IMR-90 (cell line): ENCODE data around the gene KLK11. TPM values are rescaled to one million over a fixed set of nuclear protein-coding genes. Genes with fewer than 3 reads are reported as not detected.

Experiments
- ATAC-seq: fragments of 200-7000 bp; cut with Tn5 transposase; 2 replicates; pipeline ENCODE4 v1.9.1; 2020; ENCODE audit warnings: low read depth, mild to moderate bottlenecking, moderate library complexity
- BruUV-seq: library from RNA; stranded (reverse); fragments of 400-500 nt; replicated peaks from 2 replicates; lab custom pipeline; 2021; lab: Mats Ljungman, UMichigan
- CTCF ChIA-PET: fragments of 300-600 bp; formaldehyde crosslinking; extraction: SDS; loops from one replicate; lab custom pipeline; 2021; ENCODE audit warnings: antibody characterized with exemption; lab: Yijun Ruan, JAX
- POLR2A ChIA-PET: fragments of 300-600 bp; sonication (Branson Sonifier 250); formaldehyde crosslinking; loops from one replicate; lab custom pipeline; 2022; ENCODE audit warnings: antibody characterized with exemption; ENCODE audit not compliant: unreplicated experiment; lab: Charles Lee
- DNase-seq: peaks from one replicate; pipeline ENCODE4 v3.0.0; 2013
- H2AFZ ChIP-seq: replicated peaks from 2 replicates; pipeline ENCODE3; 2013; ENCODE audit warnings: low read length, mild to moderate bottlenecking; ENCODE audit not compliant: poor library complexity
- H2AK5ac ChIP-seq: 2 replicates; pipeline ENCODE4 v1.6.1; 2013; ENCODE audit warnings: low read depth, low read length, inconsistent platforms
- H2AK9ac ChIP-seq: replicated peaks from 2 replicates; pipeline ENCODE3; 2013; ENCODE audit warnings: mild to moderate bottlenecking, low read depth, low read length, moderate library complexity; ENCODE audit not compliant: poor library complexity
- H2BK120ac ChIP-seq: 2 replicates; pipeline ENCODE4 v1.6.1; 2013; ENCODE audit warnings: low read depth, low read length, inconsistent platforms
- H2BK15ac ChIP-seq: 3 replicates; pipeline ENCODE4 v1.6.1; 2013; ENCODE audit warnings: low read depth, low read length, inconsistent platforms
- H2BK20ac ChIP-seq: 2 replicates; pipeline ENCODE4 v1.6.1; 2013; ENCODE audit warnings: low read depth, mild to moderate bottlenecking, inconsistent platforms, low read length, moderate library complexity
- H2BK5ac ChIP-seq: 2 replicates; pipeline ENCODE4 v1.6.1; 2013; ENCODE audit warnings: mild to moderate bottlenecking, low read depth, low read length, inconsistent platforms; ENCODE audit not compliant: poor library complexity, severe bottlenecking
- H3K14ac ChIP-seq: replicated peaks from 2 replicates; pipeline ENCODE4 v1.6.1; 2013; ENCODE audit warnings: low read depth, low read length, inconsistent platforms
- H3K18ac ChIP-seq: 2 replicates; pipeline ENCODE4 v1.6.1; 2013; ENCODE audit warnings: low read depth, low read length, control low read depth
- H3K23ac ChIP-seq: 2 replicates; pipeline ENCODE4 v1.6.1; 2013; ENCODE audit warnings: low read depth, low read length, inconsistent platforms
- H3K27ac ChIP-seq: 2 replicates; pipeline ENCODE4 v1.5.1; 2013; ENCODE audit warnings: mild to moderate bottlenecking, control low read depth, low read length; ENCODE audit not compliant: insufficient read depth
- H3K27me3 ChIP-seq: 2 replicates; pipeline ENCODE4 v1.6.1; 2013; ENCODE audit warnings: low read length; ENCODE audit not compliant: control insufficient read depth, insufficient read depth
- H3K36me3 ChIP-seq: 2 replicates; pipeline ENCODE4 v1.6.1; 2013; ENCODE audit warnings: low read length, mixed read lengths; ENCODE audit not compliant: control insufficient read depth, insufficient read depth
- H3K4ac ChIP-seq: 2 replicates; pipeline ENCODE4 v1.6.1; 2013; ENCODE audit warnings: low read depth, low read length, inconsistent platforms
- H3K4me1 ChIP-seq: 2 replicates; pipeline ENCODE4 v1.6.1; 2013; ENCODE audit warnings: low read length, mixed read lengths; ENCODE audit not compliant: control insufficient read depth, insufficient read depth
- H3K4me2 ChIP-seq: 2 replicates; pipeline ENCODE4 v1.6.1; 2013; ENCODE audit warnings: low read depth, mild to moderate bottlenecking, control low read depth, low read length, moderate library complexity
- H3K4me3 ChIP-seq: 2 replicates; pipeline ENCODE4 v1.5.1; 2013; ENCODE audit warnings: low read depth, mild to moderate bottlenecking, control low read depth, low read length, moderate library complexity; ENCODE audit not compliant: insufficient read depth
- H3K56ac ChIP-seq: 2 replicates; pipeline ENCODE4 v1.6.1; 2013; ENCODE audit warnings: low read length, inconsistent platforms; ENCODE audit not compliant: insufficient read depth; ENCODE audit errors: extremely low read depth
- H3K79me1 ChIP-seq, 2 experiments: 2 replicates each; pipeline ENCODE4 v1.6.1; 2013; ENCODE audit warnings: low read length in 2 of 2, inconsistent platforms in 1 of 2, low read depth in 1 of 2
- H3K9ac ChIP-seq: 2 replicates; pipeline ENCODE4 v1.6.1; 2013; ENCODE audit warnings: low read depth, low read length, control low read depth
- H3K9me1 ChIP-seq: 2 replicates; pipeline ENCODE4 v1.6.1; 2013; ENCODE audit warnings: low read length, inconsistent platforms; ENCODE audit not compliant: insufficient read depth
- H3K9me3 ChIP-seq: 2 replicates; pipeline ENCODE4 v1.6.1; 2013; ENCODE audit warnings: low read length; ENCODE audit not compliant: control insufficient read depth, insufficient read depth
- H4K20me1 ChIP-seq: 2 replicates; pipeline ENCODE4 v1.6.1; 2013; ENCODE audit warnings: low read length, inconsistent platforms; ENCODE audit not compliant: insufficient read depth
- H4K5ac ChIP-seq: 2 replicates; pipeline ENCODE4 v1.6.1; 2013; ENCODE audit warnings: mild to moderate bottlenecking, low read depth, low read length, control low read depth
- H4K8ac ChIP-seq, 2 experiments: 2 replicates each; pipeline ENCODE4 v1.6.1; 2013; ENCODE audit warnings: low read depth in 2 of 2, low read length in 2 of 2, control low read depth in 1 of 2, inconsistent platforms in 1 of 2
- H4K91ac ChIP-seq: 2 replicates; pipeline ENCODE4 v1.6.1; 2013; ENCODE audit warnings: low read depth, low read length, inconsistent platforms; ENCODE audit not compliant: insufficient read depth
- BHLHE40 ChIP-seq: fragments of 150-350 bp; IDR thresholded peaks from 2 replicates; pipeline ENCODE4 v1.6.1; 2016; ENCODE audit warnings: mild to moderate bottlenecking, low read depth, low read length
- CEBPB ChIP-seq: IDR thresholded peaks from 2 replicates; pipeline ENCODE4 v1.6.1; 2012; ENCODE audit warnings: low read depth, low read length, improper control_type of control experiment
- CHD1 ChIP-seq: IDR thresholded peaks from 2 replicates; pipeline ENCODE4 v1.6.1; 2012; ENCODE audit warnings: low read depth, low read length, improper control_type of control experiment
- CTCF ChIP-seq: conservative IDR thresholded peaks from 2 replicates; pipeline ENCODE4 v1.5.1; 2012; ENCODE audit warnings: mild to moderate bottlenecking, low read depth, low read length, improper control_type of control experiment
- ELK1 ChIP-seq: fragments of 150-350 bp; IDR thresholded peaks from 2 replicates; pipeline ENCODE4 v1.6.1; 2016; ENCODE audit warnings: low read depth, mild to moderate bottlenecking, low read length, moderate library complexity, borderline replicate concordance
- FOS ChIP-seq: fragments of 150-350 bp; IDR thresholded peaks from 2 replicates; pipeline ENCODE4 v1.6.1; 2016; ENCODE audit warnings: low read depth, low read length
- MAFK ChIP-seq: IDR thresholded peaks from 2 replicates; pipeline ENCODE4 v1.6.1; 2012; ENCODE audit warnings: low read depth, low read length, improper control_type of control experiment
- MAZ ChIP-seq: IDR thresholded peaks from 2 replicates; pipeline ENCODE4 v1.6.1; 2012; ENCODE audit warnings: low read depth, mild to moderate bottlenecking, low read length, improper control_type of control experiment, moderate library complexity, borderline replicate concordance
- MXI1 ChIP-seq: IDR thresholded peaks from 2 replicates; pipeline ENCODE4 v1.6.1; 2012; ENCODE audit warnings: low read depth, mild to moderate bottlenecking, low read length, moderate library complexity, borderline replicate concordance
- NFE2L2 ChIP-seq: fragments of 150-350 bp; IDR thresholded peaks from 2 replicates; pipeline ENCODE4 v1.6.1; 2016; ENCODE audit warnings: low read depth, mild to moderate bottlenecking, low read length
- POLR2A ChIP-seq: IDR thresholded peaks from 2 replicates; pipeline ENCODE4 v1.6.1; 2012; ENCODE audit warnings: mild to moderate bottlenecking, low read depth, low read length
- RAD21 ChIP-seq: IDR thresholded peaks from 2 replicates; pipeline ENCODE4 v1.6.1; 2012; ENCODE audit warnings: low read length, improper control_type of control experiment
- RCOR1 ChIP-seq: IDR thresholded peaks from 2 replicates; pipeline ENCODE4 v1.6.1; 2012; ENCODE audit warnings: mild to moderate bottlenecking, low read length, improper control_type of control experiment; ENCODE audit not compliant: insufficient replicate concordance
- RFX5 ChIP-seq: IDR thresholded peaks from 2 replicates; pipeline ENCODE4 v1.8.0; 2012; ENCODE audit warnings: low read depth, mild to moderate bottlenecking, low read length, moderate library complexity
- SMC3 ChIP-seq: fragments of 150-350 bp; IDR thresholded peaks from 2 replicates; pipeline ENCODE4 v1.6.1; 2016; ENCODE audit warnings: low read depth, mild to moderate bottlenecking, antibody characterized with exemption, low read length, moderate library complexity
- WGBS, 2 experiments: methylation state at CpG; one replicate each; pipeline versions ENCODE4 v1.1.5 to v1.1.7; 2013; ENCODE audit warnings: missing lambda C conversion rate in 2 of 2; ENCODE audit not compliant: insufficient read length in 1 of 2; ENCODE audit errors: extremely low coverage in 2 of 2; 5-methylcytosine and 5-hydroxymethylcytosine counted together
- dilution Hi-C: fragments of 300-500 bp; cut with HindIII; formaldehyde crosslinking; loops from one replicate; pipeline ENCODE4 v1.14.3; 2018; ENCODE audit warnings: low sequenced_read_pairs; ENCODE audit not compliant: unreplicated experiment
- in situ Hi-C: fragments of 300-500 bp; cut with MboI; formaldehyde crosslinking; loops from 3 replicates; pipeline ENCODE4 v1.14.3; 2019; ENCODE audit warnings: low sequenced_read_pairs, inconsistent platforms, mixed read lengths
- intact Hi-C: fragments of 100-400 bp; cut with micrococcal nuclease; formaldehyde crosslinking; loops from 2 replicates; pipeline ENCODE4 v1.10.0; 2022
- polyA plus RNA-seq, 3 experiments: library from polyadenylated mRNA; depleted of rRNA; stranded (reverse); fragments of >200 nt; gene quantifications; 2 replicates each; pipeline ENCODE4 v1.2.3, GENCODE V29; 2012; ENCODE audit warnings: low replicate concordance in 1 of 3
- total RNA-seq: library from RNA; depleted of rRNA; stranded (reverse); fragments of >200 nt; gene quantifications from 2 replicates; pipeline ENCODE4 v1.2.3, GENCODE V29; 2012
- TF ChIP-seq, protein P1 (sequence below): fragments of 150-350 bp; IDR thresholded peaks from 2 replicates; pipeline ENCODE4 v1.6.1; 2017; ENCODE audit warnings: mild to moderate bottlenecking, antibody characterized with exemption, low read length, low read depth

Gene KLK11
- total and polyA plus RNA-seq, 2 of the 4 experiments (the other 2 are of a cell fraction) = not detected

- no TSS peak for BruUV-seq
- POLR2A ChIA-PET = no interaction called here
- intact Hi-C loops = loop anchor here (10.0 kb wide), 1 partner anchor 658 kb away; no protein-coding TSS in a partner anchor
Observed at GRCh38 chr19:51012661-51013190, 13.7 kb downstream of the KLK11 start.

More at GRCh38 chr19:51012661-51013190, 13.7 kb downstream of the KLK11 start:
- Histone ChIP-seq H4K20me1 (no peaks in the 10 kb centered on the region), H2AK9ac (no peak overlapping the region), H3K23ac (no peak overlapping the region), H3K27ac (no peak overlapping the region), H3K18ac (no peak overlapping the region), H3K79me1 (no peaks in the 10 kb centered on the region), H3K4me1 (no peaks in the 10 kb centered on the region), H4K5ac (no peak overlapping the region), H3K4me3 (no peak overlapping the region), H2AFZ (no peak overlapping the region), H3K27me3 (peaks cover 5% of the 10 kb centered on the region; the same call in 1 of the 2 replicates), H3K9me3 (peaks cover 2% of the 10 kb centered on the region; the same call in 1 of the 2 replicates), H4K91ac (no peak overlapping the region), H2BK5ac (no peak overlapping the region), H2AK5ac (no peak overlapping the region), H3K56ac (no peak overlapping the region), H2BK15ac (no peak overlapping the region), H2BK20ac (no peak overlapping the region), H2BK120ac (no peak overlapping the region), H3K4me2 (no peak overlapping the region), H4K8ac (no peak overlapping the region), H3K9me1 (no peaks in the 10 kb centered on the region), H3K36me3 (no peaks in the 10 kb centered on the region), H3K4ac (no peak overlapping the region), H3K14ac (no peak overlapping the region), H3K9ac (no peak overlapping the region)
- DNase-seq (no peak), ATAC-seq (no peak)
- CTCF ChIA-PET = interaction anchor here (0.7 kb wide), 1 partner anchor 8 kb away, joined by 3 read pairs; no protein-coding TSS in a partner anchor
- TF ChIP-seq, protein P1, sequence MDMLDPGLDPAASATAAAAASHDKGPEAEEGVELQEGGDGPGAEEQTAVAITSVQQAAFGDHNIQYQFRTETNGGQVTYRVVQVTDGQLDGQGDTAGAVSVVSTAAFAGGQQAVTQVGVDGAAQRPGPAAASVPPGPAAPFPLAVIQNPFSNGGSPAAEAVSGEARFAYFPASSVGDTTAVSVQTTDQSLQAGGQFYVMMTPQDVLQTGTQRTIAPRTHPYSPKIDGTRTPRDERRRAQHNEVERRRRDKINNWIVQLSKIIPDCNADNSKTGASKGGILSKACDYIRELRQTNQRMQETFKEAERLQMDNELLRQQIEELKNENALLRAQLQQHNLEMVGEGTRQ = no peak
- no peak for TF ChIP-seq SMC3
- TF ChIP-seq CHD1 = no peak
- TF ChIP-seq MAFK = no peak
- no peak for TF ChIP-seq MAZ
- TF ChIP-seq POLR2A = no peak
- TF ChIP-seq CEBPB = no peak
- no peak for TF ChIP-seq RAD21
- no peak for TF ChIP-seq CTCF
- TF ChIP-seq BHLHE40 = no peak
- no peak for TF ChIP-seq RFX5
- TF ChIP-seq FOS = no peak
- no peak for TF ChIP-seq MXI1
- no peak for TF ChIP-seq NFE2L2
- TF ChIP-seq ELK1 = no peak
- TF ChIP-seq RCOR1 = no peak
- in situ Hi-C loops = no loop called here
- dilution Hi-C loops = no loop called here
- 54% methylated on average over 7 of the region's 12 CpGs; no CpG with 5 or more reads in 1 of the 2 experiments for WGBS, 2 experiments
